Activated CD4-positive, alpha-beta T cell treated with anti-CD3 and anti-CD28 coated beads, Interleukin-2, amount 50 U/mL, for 24 hours (primary cell): ENCODE measurements around the gene SLC39A10.

Experiments used
- DNase-seq, 2 donors: peaks; one replicate each; pipeline ENCODE4 v3.0.0-alpha.2; 2020; ENCODE audit warnings: low read depth in 1 of 2, low spot score in 1 of 2

SLC39A10 gene

DNA sequence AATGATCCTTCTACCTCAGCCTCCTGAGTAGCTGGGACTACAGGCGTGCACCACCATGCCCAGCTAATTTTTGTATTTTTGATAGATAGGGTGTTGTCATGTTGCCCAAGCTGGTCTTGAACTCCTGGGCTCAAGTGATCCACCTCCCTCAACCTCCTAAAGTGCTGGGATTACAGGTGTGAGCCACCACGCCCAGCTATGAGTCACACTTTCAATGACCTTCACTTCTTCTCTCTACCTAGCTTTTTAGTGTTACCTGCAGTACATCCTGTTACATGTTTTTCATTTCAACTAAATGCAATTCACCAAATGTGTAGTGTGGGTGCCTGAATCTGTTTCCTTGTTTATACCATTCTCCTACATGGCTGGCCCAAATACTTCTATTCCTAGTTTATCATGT lies 64.0 kb downstream of the SLC39A10 start:
- no peak for DNase-seq

DNA sequence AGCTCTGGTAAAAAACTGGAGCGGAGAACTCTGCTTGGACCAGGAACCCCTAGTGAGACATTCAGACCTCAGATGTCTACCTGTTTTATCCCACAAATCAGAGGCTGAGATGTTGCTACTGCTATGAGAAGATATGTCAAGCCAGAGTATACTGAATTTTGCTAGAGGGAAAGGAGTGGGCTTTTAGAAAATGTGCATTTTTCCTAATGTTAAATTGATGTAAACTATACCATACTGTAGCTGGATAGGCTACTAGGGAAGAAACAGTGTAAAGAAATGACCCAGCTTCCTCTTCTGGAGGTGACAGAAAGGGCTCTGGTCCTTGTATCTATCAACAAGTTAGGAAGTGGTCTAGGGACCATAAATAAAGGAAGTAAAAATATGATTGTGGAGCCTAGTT lies 65.0 kb downstream of the SLC39A10 start:
- no peak for DNase-seq

DNA sequence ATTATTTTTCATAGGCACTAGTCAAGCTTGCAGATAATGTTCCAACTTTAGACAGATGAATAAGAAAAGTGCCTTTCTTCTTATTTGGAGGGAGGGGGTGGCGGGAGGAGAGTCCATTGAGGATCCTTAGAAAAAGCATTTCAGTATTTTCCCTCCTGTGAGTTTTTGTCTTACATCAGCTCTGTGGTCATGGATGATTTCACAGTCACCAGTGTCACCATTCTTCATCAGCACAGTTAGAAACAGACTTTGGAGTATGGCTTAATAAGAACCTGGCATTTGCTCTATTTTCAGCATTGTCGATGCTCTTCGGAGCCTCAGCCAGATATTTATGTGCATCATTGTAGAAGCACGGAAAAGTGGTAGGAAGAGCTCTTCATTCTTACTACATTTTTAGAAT lies 70.1 kb downstream of the SLC39A10 start:
- no peak for DNase-seq

DNA sequence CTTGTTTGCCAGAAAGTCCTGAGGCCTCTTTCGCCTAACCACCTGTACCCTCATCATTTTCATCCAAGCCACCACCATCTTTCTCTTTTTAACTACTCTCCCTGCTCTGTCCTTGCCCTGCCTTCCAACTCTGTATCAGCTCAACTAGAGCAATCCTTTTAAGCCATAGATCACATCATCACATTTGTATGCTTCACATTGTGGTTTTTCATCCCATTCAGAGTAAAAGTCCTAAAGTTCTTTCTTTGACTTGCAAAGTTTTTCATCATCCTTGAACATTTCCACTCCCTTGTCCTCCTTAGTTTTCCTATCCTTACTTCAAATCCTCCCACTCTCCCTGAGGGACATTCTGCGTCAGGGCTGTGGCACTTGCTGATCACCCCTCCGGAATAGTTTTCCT lies 73.9 kb downstream of the SLC39A10 start:
- DNase-seq = no peak

DNA sequence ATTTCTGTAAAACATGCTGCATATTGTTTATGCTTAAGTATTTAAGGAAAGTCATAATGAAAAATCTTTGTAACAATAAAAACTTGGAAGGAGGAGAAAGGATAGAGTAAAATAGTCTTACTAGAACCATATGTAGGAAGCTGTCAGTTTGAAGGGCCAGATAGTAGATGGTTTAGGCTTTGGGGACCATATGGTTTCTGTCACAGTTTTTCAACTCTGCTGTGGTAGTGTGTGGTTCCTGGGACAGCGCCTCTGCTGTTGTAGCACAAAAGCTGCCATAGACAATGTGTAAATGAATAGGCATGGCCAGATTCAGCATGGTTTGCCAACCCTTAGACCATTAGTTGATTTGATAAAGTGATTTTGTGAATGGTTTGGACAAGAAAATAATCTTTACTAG lies 75.5 kb downstream of the SLC39A10 start:
- no peak for DNase-seq

DNA sequence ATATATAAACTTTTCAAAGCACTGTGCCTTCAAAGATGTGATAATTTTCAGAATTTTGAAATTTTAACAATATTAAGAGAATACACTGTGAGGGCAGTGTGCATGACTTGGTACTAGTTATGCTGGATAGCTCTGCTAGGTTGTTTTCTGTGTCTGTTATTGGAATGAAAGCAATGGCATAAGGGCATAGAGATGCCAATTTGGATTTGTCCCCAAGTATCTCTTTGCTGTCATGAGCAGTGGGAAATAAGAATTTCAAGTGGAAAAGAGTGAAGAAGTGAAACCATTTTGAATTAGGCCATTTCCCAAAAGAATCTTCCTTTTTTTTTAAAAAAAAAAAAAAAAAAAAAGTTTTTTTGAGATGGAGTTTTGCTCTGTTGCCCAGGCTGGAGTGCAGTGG lies 76.8 kb downstream of the SLC39A10 start:
- no peak for DNase-seq

DNA sequence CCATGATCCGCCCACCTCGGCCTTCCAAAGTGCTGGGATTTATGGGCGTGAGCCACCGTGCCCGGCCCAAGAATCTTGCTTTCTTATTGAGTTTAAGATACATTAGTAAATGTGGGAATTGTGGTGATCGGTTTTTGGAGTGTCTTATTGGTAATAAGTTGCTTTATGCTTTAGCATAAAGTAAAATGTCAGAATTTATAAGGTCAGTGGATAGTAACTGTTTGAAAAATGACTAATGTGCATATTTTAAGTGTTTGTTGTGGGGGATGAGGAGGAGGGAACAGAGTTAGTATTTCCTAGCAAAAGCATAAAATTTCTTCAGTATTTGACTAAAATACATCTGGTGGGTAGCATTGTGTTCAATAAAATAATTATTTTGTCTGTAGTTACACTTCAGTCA lies 77.4 kb downstream of the SLC39A10 start:
- no peak for DNase-seq

DNA sequence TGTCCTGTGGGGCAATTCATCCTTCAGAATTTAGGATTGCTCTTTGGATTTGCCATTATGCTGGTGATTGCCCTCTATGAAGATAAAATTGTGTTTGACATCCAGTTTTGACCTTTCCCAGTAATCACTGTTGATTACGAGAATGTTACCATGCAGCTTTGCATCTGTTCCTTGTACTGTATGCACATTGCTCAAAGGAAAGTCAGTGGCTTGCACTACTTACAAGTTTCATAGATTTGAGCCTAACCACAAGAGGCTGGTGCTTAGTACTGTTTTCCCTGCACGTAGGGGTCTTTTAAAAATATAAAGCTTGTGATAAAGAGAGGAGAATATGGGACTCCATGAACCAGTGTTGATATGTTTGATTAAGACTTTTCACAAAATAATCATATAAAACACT lies 77.9 kb downstream of the SLC39A10 start:
- DNase-seq = no peak

DNA sequence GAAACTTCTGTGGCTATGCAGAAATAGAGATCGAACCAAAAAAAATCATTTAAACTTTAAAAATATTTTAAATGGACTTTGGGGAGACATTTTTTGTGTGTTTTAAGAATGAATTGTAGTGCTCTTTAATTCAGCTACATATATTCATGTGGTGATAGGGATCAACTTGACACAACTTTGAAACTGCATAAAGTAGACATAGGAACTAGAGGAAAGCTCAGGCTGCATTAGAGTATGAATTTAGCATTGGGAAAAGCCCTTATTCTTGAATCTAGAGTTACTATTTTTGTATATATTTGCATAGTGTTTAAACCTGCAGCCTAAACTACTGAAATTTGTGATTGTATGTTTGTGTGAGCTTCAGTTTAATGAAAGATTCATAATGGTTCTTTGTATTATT lies 78.3 kb downstream of the SLC39A10 start:
- no peak for DNase-seq

DNA sequence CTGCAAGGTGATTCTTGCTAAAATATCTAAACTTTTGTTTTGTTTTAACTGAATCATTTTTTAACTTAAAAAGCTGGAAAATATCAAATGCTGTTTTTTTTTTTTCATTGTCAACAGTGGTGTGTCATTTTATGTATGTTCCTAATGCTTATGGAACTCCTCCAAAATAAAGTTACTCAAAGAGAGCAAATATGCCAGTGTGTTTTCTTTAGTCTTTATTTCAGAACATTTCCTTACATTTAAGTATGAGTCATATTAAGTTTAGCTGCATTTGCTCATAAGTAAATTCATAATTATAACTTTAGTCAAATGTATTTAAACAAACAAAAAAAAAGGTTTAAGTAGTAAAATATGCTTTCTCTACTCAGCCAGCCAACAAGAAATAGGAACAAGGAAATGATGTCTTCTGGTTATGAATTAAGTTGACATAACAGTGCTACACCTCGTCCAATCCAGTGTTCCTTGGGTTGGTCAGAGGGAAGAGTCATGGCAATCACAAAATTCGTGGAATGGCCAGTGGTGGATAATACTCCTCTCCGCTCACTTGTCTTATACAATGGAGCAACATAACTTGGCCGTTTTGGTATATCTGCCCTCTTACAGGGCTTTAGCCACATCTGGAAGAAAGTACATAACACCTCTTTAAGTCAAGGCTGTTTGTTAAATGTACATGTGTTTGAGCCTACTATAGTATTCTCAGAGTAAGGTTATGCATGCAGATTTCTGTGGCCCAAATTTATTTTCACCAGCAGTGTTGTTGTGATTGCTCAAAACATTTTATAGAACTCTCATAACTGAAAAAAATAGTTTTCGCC lies 80.7 kb downstream of the SLC39A10 start:
- no peak for DNase-seq

DNA sequence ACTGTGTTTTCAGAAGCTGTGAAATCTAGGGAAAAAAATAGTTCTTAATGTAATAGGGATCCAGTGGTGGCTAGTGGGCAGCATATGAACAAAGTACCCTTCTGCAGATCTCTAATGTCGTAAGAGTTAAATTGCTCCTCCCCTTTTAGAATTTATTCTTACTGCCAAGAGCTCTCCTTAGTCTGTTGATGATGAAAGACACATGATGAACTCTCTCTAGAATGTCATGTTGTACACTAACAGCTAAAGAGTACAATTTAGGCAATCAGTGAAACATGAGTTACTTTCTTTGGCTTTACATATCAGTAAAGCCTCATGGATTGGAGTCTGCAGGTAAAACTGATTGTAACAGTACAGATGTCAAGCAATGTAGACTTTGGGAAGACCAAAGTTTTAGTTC lies 84.2 kb downstream of the SLC39A10 start:
- no peak for DNase-seq

DNA sequence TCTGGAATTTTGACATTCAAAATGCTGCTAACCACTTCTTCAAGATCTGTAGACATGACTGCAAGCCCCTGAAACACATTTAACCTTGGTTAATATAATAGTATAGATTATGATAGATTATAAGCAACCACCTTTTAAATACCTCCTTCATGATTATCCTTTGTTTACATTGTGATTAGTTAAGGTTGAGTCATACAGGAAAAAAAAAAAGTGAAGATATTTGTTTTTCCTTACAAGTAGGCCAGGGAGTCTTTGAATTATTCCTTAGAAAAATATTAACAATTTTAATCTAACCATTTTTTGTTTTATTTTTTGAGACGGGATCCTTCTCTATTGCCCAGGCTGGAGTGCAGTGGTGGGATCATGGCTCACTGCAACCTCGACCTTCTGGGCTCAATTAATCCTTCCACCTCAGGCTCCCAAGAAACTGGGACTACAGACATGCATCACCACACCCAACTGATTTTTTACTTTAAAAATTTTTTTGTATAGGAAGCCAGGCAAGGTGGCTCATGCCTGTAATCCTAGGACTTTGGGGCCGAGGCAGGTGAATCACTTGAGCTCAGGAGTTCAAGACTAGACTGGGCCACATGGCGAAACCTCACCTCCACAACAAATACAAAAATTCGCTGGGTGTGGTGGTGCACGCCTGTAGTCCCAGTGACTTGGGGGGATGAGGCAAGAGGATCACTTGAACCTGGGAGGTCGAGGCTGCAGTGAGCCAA lies 99.4 kb downstream of the SLC39A10 start:
- DNase-seq = no peak

DNA sequence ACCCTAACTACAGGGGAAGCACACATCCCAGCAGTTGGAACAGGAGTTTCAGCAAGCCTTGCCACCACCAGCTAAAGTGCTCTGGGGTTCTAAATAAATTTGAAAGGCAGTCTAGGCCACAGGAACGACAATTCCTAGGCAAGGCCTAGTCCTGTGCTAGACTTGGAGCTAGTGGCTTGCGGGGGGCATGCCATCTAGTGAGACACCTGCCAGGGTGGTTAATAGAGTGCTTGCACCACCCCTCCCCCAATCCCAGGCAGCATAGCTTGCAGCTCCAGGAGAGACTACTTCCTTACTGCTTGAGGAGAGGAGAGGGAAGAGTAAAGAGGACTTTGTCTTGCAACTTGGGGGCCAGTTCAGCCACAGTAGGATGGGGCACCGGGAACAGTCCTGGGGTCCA lies 101.8 kb downstream of the SLC39A10 start:
- DNase-seq = no peak

DNA sequence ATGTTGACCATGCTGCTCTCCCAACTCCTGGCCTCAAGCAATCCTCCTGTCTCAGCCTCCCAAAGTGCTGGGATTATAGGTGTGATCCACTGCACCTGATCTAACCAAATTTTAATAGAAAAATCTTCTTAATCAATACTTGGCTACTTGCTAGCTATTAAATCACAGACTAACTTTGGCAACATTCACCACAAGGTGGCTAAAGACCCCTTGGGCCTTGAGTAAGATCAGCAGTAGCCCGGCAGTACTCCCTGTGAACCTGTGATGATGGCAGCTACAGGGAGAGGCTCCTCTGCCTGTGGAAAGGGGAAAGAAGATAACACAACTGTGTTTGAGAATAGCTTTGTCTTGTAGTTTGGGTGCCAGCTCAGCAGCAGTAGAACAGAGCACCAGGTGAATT lies 102.9 kb downstream of the SLC39A10 start:
- no peak for DNase-seq

DNA sequence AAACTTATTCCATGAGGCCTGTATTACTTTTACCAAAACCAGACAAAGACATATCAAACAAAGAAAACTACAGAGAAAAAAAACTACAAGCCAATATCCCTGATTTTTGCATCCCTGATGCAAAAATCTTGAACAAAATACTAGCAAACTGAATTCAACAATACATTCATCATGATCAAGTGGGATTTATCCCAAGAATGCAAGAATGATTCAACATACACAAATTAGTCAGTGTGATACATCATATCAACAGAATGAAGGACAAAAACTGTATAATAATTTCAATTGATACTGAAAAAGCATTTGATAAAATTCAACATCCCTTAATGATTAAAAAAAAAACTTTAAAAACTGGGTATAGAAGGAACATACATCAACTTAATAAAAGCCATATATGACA lies 106.8 kb downstream of the SLC39A10 start:
- no peak for DNase-seq

DNA sequence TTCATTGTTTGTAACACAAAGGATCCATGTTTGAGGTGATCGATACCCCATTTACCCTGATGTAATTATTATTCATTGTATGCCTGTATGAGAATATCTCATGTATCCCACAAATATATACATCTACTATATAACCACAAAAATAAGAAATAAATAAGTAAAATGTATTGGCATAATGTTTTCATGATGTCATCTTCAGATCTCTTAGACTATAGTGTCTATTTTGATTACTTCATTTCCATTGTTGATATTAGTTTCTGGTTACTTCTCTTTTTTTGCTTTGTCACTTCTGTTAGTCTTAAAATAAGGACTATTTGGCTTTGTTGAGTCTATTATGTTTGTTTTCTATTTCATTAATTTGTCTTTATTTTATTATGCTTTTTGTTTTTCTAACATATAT lies 109.7 kb downstream of the SLC39A10 start:
- no peak for DNase-seq

DNA sequence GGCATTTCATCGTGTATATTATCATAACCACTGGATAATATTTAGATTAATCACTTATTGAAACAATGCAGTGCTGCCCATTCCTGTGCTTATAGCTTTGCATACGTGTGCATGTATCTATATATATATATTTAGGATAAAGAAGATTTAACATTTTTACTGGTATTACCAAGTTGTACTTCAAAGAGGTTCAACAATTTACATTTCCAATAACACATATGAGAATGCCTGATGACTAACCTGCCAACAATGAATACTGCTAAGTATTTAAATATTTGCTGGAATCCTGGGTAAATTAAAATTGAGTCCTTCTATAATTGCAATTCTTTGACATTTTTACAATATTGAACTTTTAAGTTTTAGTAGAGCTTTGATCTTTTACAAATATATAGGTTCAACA lies 111.4 kb downstream of the SLC39A10 start:
- DNase-seq = no peak

DNA sequence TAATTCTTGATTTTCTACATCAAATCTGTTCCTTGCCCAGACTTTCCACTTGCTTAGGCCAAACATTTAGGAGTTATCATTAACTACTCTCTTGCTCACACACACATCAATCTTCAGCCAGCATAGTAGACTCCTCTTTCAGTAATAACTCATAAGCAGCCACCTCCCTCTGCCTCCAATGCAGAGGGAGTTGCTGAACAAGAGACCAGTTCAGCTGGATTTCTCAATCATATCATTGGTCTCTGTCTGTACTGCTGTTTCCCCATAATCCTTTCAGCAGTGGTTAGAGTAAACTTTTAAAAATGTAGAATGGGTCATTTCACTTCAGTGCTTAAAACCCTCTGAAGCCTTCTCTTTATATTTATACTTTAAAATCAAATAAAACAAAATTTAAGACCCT lies 112.9 kb downstream of the SLC39A10 start:
- no peak for DNase-seq

DNA sequence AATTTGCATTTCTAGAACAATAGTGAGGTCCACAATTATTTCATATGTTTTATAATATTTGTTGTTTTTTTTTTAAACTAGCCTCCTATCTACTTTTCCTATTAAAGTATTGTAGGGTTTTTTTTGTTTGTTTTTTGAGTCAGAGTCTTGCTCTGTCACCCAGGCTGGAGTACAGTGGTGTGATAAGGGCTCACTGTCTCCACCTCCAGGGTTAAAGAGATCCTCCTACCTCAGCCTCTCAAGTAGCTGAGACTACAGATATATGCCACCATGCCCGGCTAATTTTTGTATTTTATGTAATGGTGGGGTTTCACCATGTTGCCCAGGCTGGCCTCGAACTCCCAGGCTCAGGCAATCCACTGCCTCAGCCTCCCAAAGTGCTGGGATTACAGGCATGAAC lies 122.5 kb downstream of the SLC39A10 start:
- no peak for DNase-seq

DNA sequence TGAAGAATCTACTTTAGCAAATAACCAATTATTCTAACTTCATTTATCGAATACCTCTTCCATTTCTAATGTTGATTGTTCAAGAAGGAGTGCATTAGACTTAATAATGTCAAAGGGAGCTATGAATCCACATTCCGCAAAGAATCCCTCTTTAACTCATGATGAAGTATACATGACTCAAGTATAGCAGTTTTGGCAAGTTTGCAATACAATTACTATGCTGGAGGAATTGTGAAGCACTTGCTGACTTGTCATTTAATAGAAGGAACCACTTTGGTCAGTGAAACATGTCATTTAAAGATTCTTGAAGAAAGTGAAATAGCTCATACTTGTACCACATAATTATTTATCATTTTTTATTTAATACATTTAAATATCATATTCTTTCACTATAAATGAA lies 125.1 kb downstream of the SLC39A10 start:
- no peak for DNase-seq
